ENCODE data around the gene ZNF561.

GRCh38 chr19:9645472-9645871 is 24.4 kb upstream of the ZNF561 start:
- TF ChIP-seq POLR2A (IDR thresholded peaks at IDR 0.05) (no peak), CTCF (IDR thresholded peaks at IDR 0.05 in 8 of 11, conservative IDR thresholded peaks at IDR 0.05 in 3 of 11) (no peak)
